NCI-H1417 (cell line): ENCODE results near the gene TMEM176A.

Source experiments
- DNase-seq, 3 experiments: peaks; one replicate each; lab custom pipeline; 2025; lab: John Stamatoyannopoulos, UW

The TMEM176A gene

DNA sequence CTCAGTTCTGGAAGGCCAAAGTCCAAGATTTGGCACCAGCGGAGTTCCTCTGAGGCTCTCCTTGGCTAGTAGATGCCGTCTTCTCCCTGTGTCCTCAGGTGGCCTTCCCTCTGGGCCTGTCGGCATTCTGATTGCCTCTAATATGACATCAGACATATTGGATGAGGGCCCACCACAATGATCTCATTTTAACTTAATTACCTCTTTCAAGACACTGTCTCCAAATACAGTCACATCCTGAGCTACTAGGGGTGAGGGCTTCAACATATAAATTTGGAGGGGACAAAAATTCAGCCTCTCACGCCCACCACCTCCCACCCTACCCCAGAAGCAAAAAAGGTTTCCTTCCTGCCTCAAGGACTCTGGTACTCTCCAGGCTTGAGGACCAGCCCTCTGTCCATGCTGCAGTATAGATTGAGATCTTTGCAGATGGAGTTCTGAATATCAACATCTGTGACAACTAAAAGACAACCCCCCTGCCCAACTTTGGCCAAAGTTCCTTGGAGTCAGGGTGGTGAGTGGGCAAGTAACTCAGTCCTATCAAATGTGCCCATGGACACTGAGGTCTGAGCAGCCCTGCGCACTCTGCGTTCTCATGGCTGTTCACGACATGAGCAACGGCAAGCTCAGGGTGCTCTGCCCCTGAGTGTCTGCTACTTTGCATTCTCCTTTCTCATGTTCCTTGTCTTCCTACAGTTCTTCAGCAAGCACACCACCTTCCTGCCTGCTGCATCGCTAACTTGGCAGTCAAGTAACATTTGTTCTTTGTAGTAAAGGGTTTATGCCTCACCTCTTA is 11.9 kb upstream of the TMEM176A start:
- DNase-seq: no peak

DNA sequence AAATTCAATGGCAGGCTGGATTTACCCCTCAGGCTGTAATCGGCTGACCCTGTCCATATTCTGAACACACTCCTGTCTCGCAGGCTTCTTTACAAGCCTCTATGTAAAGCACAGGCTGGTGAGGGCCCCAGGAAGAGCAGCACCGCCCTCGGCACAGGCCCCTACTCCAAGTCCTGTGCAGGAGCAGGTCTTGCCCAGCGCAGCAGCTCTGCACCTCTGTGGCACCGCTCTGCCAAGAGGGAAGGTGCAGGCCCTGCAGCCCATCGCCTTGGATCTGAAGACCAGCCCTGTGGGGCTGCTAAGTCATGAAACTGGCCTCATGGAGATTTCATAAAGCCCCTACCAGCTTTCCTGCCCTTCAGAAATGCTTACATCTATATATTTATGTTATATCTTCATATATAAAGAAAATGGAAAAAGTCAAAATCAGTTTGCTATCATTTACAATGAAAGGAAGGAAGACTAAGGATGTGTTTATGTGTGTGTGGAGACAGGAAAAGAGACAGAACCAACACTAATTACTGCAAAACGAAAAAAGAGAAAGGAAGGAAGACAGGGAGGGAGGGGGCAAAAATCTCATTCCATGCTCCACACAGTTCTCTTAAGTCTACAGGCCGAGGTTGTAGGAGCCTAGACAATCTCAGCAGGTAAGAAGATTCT is 10.0 kb upstream of the TMEM176A start:
- DNase-seq: no peak

- no peak for DNase-seq
Measured at GRCh38 chr7:150791304-150791703, 9.3 kb upstream of the TMEM176A start.

GRCh38 chr7:150791746-150792452 is 8.7 kb upstream of the TMEM176A start:
- DNase-seq: no peak

- DNase-seq: no peak
Measured at GRCh38 chr7:150793569-150794238, 6.9 kb upstream of the TMEM176A start.

GRCh38 chr7:150797661-150798060 is 2.9 kb upstream of the TMEM176A start:
- DNase-seq: no peak

DNA sequence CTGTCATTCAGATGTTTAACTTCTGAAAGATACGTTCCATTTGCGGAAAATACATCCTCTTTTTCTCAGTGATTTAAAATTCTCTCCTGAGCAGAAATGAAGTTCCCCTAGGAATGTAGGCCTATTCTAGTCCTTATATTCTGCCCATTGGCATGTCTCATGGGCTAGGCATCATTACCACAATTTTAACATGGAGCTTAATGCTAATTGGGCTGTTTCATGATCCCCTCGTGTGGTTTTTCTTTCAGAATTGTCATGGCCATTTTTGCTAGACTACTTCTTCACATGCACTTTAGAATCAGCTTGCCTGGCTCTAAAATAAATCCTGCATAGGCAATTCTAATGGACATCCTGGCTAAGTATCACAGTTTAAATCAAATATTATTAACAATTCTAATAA is 1.4 kb upstream of the TMEM176A start:
- no peak for DNase-seq

DNA sequence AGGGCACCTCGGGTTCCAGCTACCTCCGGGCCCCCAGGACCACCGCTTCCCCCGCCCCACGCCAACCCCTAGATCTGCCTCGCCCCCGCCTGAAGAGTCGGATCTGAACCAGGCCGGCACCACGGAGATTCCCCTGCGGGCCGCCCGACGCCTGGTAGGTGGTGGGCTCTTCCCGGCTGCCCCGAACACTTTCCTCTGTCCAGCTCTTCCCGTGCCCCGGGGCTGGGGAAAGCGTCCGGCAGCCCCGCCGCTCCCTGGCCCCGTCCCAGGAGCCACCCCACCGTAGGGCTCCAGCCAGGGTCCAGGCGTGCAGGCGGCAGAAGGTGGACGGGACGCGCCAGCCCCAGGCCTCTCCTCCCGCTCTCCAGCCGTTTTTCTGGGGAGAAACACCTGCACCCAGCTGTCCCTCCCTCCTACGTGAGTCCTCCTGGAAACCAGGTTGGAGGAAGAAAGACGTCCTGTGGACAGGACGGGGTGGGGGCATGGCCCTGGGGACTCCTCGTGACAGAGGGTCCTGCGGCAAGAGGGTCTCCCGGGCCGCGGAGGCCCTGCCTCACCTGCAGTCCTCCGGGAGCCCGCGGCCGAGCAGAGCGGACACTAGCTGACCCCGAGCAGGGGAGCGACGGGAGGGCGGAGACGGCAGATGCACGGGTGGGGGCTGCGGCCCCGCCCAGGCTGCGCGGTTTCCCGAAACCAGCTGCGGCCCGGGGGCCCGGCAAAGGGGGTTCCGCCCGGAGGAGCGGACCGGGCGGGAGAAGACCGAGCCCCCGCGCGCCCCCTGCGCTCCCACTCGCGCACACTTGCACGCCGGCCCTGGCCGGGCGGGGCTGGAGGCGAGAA is 608 bp upstream of the TMEM176A start, which contains the start of gene TMEM176B:
Gene TMEM176B, minus strand, starts transcription at position 624 of the 840 bp plus-strand sequence. CDS start 3,795 bp downstream, outside the sequence.
- DNase-seq: peak in 2 of 3 experiments; percentile 34 to 47

- no peak for DNase-seq
Measured at GRCh38 chr7:150801242-150801945, 825 bp downstream of the TMEM176A start.

GRCh38 chr7:150801946-150802771 is 1.6 kb downstream of the TMEM176A start:
- no peak for DNase-seq

- DNase-seq: peak; percentile 25 to 92 (median 84)
Measured at GRCh38 chr7:150803161-150803860, 2.7 kb downstream of the TMEM176A start.

GRCh38 chr7:150804802-150805201 is 4.2 kb downstream of the TMEM176A start:
- DNase-seq: no peak

GRCh38 chr7:150805864-150806263 is 5.3 kb downstream of the TMEM176A start:
- no peak for DNase-seq

DNA sequence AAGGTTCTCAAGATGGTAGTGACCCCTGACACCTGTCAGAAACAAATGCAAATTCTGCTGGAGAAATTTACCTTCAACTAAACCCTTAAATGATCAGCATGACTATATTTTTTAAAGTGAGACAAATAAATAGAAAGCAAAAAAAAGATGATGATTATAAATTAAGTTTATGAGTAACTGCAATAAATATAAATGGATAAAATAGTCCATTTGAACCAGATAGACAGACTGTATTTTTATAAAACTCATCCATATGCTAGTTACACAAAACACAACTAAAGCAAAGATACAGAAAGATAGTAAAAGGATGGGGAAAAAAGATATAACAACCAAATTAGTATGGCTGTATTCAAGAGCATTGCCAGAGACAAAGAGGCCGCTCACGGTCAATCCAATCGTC is 5.9 kb downstream of the TMEM176A start:
- no peak for DNase-seq

DNA sequence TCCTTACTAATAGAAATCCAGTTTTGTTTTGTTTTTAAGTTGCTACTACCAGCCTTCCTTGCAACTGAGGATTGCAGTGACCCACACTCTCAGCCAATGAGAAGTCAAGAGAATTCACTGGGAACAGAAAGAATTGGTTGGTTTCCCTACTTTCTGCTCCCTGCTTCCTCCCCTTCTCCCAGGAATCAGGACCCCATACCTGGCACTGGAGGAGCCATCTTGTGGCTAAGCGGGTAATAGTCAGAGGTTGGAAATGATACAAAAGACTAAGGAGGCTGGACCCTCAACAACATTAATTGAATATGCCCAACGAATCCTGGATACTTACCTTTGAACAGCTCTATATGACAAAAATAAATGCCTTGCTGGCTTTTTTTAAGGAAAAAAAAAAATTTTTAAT is 6.3 kb downstream of the TMEM176A start:
- no peak for DNase-seq

DNA sequence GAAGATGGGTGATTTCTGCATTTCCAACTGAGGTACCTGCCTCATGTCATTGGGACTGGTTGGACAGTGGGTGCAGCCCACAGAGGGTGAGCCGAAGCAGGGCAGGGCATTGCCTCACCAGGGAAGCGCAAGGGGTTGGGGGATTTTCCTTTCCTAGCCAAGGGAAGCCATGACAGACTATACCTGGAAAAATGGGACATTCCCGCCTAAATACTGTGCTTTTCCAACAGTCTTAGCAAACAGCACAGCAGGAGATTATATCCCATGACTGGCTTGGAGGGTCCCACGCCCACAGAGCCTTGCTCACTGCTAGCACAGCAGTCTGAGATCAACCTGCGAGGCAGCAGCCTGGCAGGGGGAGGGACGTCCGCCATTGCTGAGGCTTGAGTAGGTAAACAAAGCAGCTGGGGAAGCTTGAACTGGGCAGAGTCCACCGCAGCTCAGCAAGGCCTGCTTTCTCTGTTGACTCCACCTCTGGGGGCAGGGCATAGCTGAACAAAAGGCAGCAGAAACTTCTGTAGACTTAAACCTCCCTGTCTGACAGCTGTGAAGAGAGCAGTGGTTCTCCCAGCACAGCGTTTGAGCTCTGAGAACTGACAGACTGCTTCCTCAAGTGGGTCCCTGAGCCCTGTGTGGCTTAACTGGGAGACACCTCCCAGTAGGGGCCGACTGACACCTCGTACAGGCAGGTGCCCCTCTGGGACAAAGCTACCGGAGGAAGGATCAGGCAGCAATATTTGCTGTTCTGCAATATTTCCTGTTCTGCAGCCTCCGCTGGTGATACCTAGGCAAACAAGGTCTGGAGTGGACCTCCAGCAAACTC is 7.3 kb downstream of the TMEM176A start:
- peak in 1 of 3 experiments; percentile 13 for DNase-seq

DNA sequence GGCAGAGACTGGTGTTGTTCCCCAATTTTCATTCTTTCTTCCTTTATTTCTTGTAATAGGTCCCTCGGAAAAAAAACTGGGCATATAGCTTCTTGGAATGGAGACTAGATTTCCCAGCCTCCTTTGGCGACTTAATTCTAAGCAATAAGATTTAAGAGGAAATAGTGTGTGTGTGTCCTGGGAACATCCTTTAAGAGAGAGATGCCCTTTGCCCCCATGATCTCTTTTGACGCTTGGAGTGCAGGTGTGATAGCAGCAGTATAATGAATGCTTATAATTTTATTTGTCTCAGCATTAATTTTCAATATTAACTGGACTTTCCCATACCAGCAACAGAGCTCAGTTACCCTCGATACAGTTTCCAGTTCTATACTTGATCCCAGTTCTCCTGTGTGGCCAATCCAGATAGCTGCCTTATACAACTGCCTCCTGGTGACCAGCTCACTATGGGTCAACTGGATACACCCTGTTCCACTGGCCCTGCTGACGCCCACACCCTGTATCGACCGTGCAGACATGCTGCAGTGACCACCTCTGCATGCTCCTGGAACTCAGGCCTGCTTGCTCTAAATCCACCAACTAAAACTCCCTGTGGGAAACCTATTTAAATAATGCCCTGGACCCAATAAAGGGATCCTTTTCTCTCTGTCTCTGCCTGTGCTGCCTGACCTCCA is 13.9 kb downstream of the TMEM176A start:
- DNase-seq: no peak

- DNase-seq: no peak
Measured at GRCh38 chr7:150818971-150819370, 18.4 kb downstream of the TMEM176A start.
